Subcutaneous abdominal adipose tissue (tissue), 5 donors: ENCODE measurements around the gene ACKR3.

Source experiments
- H3K27ac ChIP-seq: one replicate; pipeline ENCODE4 v1.7.0; 2013; ENCODE audit warnings: low read depth, mild to moderate bottlenecking, inconsistent platforms, low read length, moderate library complexity
- H3K27me3 ChIP-seq, 5 donors: one replicate each; pipeline ENCODE4 v1.7.0; 2013; ENCODE audit warnings: low read length in 5 of 5, inconsistent platforms in 1 of 5; ENCODE audit not compliant: control insufficient read depth in 5 of 5, insufficient read depth in 4 of 5
- H3K36me3 ChIP-seq, 5 donors: one replicate each; pipeline ENCODE4 v1.7.0; 2013; ENCODE audit warnings: low read length in 5 of 5; ENCODE audit not compliant: control insufficient read depth in 5 of 5, insufficient read depth in 5 of 5
- H3K4me1 ChIP-seq, 5 donors: one replicate each; pipeline ENCODE4 v1.7.0; 2013; ENCODE audit warnings: low read length in 5 of 5, mild to moderate bottlenecking in 3 of 5, moderate library complexity in 1 of 5; ENCODE audit not compliant: control insufficient read depth in 5 of 5, insufficient read depth in 5 of 5
- H3K4me3 ChIP-seq, 5 donors: one replicate each; pipeline ENCODE4 v1.7.0; 2013; ENCODE audit warnings: low read length in 5 of 5, low read depth in 1 of 5
- H3K9ac ChIP-seq, 5 donors: one replicate each; pipeline ENCODE4 v1.7.0; 2013; ENCODE audit warnings: low read length in 5 of 5, mild to moderate bottlenecking in 4 of 5, moderate library complexity in 3 of 5
- H3K9me3 ChIP-seq, 5 donors: one replicate each; pipeline ENCODE4 v1.7.0; 2013; ENCODE audit warnings: low read length in 5 of 5; ENCODE audit not compliant: control insufficient read depth in 5 of 5
- donor health status: healthy.
- donor health status: healthy.
- donor health status: healthy.
- donor health status: healthy.
- donor health status: healthy.

ACKR3 gene

DNA sequence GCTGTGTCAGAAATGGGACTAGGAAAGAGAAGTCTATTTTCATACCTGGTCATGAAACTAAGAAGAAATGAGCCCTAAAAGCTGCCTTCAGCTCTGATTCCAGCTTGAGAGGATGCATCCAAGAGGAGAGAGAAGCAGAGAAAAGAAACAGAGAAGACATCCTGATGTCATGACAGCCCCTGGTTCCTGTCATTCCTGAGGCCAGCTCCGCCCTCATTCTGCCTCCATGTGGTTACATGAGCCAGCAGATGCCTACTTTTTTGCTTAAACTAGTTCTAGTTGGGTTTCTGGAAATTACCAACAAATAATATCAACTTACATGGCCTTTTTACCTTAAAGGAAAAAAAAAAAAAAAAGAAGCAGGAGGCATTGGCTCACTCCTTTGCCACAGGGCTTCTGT is 14.1 kb upstream of the ACKR3 start:
- no peaks in the 10 kb centered on the region for H3K36me3 ChIP-seq
- H3K4me1 ChIP-seq = no peaks in the 10 kb centered on the region
- H3K9ac ChIP-seq = no peak overlapping the region

DNA sequence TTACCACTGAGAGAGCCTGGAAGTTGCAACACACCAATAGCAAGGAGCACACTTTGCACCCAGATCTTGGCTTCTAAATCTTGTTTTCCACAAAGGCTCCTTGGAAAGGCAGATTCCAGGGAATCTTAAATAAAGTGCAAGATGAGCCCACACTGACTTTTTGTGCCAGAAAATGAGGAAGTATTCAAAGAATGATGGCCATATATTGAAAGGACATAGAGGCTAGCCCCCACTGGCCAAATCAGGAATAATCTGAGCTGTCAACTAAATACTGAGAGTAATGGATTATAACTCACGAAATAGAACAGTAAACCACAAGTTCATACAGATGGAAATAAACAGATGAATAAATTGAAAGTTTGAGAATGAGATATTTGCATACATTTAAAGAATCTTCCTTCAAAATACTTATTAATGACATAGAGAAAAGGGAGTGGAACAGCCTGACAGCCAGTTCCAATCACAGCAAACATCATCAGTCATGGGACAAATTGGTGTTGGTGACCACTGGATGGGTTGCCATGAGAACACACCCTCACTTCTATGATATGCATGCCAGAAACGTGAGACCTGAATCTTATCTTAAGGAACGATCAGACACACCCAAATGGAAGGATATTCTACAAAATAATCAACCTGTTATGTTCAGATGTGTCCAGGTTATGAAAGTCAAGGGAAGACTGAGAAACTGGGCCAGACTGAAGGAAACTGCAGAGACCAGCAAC is 12.2 kb upstream of the ACKR3 start:
- Histone ChIP-seq H3K36me3 (no peaks in the 10 kb centered on the region), H3K9ac (no peak overlapping the region), H3K27ac (no peak overlapping the region), H3K27me3 (peaks cover 0 to 3% (median 0%) of the 10 kb centered on the region in 5 donors), H3K9me3 (peaks cover 0 to 10% (median 7%) of the 10 kb centered on the region in 5 donors), H3K4me1 (no peaks in the 10 kb centered on the region), H3K4me3 (no peak overlapping the region)

More for the DNA sequence above, 14.1 kb upstream of the ACKR3 start:
- H3K4me3 ChIP-seq = no peak overlapping the region
- H3K9me3 ChIP-seq = peaks cover 0 to 10% (median 7%) of the 10 kb centered on the region in 5 donors
- no peak overlapping the region for H3K27ac ChIP-seq
- peaks cover 0 to 3% (median 0%) of the 10 kb centered on the region in 5 donors for H3K27me3 ChIP-seq

DNA sequence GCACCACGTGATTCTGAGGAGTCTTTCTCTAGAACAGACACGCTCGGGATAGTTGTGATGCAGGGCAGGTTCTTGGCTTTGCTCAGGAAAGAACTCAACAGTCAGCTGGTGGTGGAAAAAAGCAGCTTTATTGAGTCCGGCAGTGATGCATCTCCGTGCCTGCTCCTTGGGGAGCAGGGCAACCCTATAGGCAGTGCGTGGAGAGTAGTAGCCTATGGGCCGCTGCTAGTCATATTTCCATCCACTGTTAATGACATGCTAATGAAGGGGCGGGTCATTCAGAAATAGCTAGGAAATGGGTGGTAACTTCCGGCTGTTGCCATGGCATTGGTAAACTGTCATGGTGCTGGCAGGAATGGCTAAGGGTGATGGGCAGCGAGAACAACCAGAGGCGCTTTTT is 11.6 kb upstream of the ACKR3 start:
- Histone ChIP-seq H3K4me3 (no peak overlapping the region), H3K27me3 (peaks cover 0 to 3% (median 0%) of the 10 kb centered on the region in 5 donors), H3K4me1 (no peaks in the 10 kb centered on the region), H3K9ac (no peak overlapping the region), H3K27ac (no peak overlapping the region), H3K9me3 (peaks cover 0 to 10% (median 7%) of the 10 kb centered on the region in 5 donors), H3K36me3 (no peaks in the 10 kb centered on the region)

DNA sequence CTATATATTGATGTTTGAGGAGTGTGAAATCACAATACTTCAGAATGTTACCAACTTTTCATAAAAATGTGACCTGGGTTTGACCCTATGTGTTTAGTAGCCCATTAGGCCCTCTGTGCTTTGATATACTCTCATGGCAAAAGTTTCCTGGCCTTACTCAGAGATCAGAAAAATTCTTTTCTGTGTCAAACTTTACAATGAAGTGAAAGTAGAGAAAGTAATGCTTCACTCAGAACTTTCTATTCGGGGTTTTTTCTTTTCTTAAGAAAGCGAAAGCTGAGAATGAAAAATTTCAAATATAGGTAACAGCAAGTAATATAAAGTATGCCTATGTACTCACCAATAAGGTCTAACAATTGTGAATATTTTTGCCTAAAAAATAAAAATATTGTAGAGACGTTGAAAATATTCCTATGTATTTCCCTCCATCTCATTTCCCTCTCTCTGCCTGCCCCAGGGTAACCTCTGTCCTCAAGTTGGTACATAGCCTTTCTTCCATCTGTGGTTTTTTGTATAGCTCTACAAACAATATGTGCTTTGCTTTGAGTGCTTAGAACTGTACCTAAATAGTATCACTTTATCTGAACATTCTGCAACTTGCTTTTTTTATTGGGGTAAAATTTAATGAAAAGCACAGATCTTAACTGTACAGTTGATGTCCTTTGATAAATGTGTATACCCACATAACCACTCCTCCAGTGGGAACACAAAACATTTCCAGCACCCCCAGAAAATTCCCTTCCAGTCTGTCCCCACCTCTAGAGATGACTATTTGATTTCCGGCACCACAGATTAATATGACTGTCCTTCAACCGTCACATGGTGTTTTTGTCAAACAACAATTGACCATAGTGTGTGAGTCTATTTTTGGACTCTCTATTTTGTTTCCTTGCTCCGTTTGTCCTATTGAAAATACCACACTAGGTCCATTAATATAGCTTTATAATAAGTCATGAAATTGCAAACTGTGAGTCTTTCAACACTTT is 10.3 kb upstream of the ACKR3 start:
- Histone ChIP-seq H3K27me3 (peaks cover 0 to 3% (median 0%) of the 10 kb centered on the region in 5 donors), H3K36me3 (no peaks in the 10 kb centered on the region), H3K9me3 (peaks cover 0 to 9% (median 7%) of the 10 kb centered on the region in 5 donors), H3K4me3 (no peak overlapping the region), H3K4me1 (peaks cover 0 to 4% (median 0%) of the 10 kb centered on the region in 5 donors), H3K9ac (no peak overlapping the region), H3K27ac (no peak overlapping the region)

DNA sequence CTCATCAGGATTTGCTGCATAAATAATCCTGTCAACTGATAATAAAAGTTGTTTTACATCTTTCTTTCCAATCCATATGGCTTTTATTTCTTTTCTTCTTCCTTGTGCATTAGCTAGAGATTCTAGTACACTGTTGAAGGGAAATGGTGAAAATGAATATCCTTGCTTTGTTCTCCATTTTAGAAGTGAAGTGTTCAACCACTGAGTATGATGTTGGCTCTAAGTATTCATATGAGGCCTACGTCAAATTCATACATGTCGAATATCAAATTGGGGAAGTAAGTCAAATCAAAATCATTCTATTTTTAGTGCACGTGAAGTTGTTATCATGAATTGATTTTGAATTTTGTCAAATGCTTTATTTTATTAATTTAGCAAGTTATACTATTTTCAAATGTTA is 7.8 kb upstream of the ACKR3 start:
- Histone ChIP-seq H3K4me1 (peaks cover 0 to 6% (median 4%) of the 10 kb centered on the region in 5 donors), H3K9me3 (no peaks in the 10 kb centered on the region), H3K27me3 (no peaks in the 10 kb centered on the region), H3K4me3 (no peak overlapping the region), H3K9ac (no peak overlapping the region), H3K27ac (no peak overlapping the region), H3K36me3 (no peaks in the 10 kb centered on the region)

DNA sequence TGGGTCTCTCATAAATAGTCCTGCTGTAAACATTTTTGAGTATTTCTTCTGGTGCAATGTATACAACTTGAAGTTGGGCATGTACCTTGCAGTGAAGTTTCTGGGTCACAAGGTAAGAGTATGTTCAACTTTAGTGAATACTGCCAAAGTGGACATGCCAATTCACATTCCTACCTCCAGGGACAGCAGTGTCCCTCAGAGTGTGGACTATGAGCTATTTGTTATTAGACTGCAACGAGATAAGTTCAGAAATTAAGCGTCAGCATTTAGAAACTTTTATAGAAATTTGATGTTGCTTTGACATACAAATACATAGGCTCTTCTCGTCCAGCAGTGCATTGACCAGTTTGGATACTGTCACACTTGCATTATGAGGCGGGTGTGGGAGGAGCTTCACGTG is 7.2 kb upstream of the ACKR3 start:
- no peaks in the 10 kb centered on the region for H3K9me3 ChIP-seq

DNA sequence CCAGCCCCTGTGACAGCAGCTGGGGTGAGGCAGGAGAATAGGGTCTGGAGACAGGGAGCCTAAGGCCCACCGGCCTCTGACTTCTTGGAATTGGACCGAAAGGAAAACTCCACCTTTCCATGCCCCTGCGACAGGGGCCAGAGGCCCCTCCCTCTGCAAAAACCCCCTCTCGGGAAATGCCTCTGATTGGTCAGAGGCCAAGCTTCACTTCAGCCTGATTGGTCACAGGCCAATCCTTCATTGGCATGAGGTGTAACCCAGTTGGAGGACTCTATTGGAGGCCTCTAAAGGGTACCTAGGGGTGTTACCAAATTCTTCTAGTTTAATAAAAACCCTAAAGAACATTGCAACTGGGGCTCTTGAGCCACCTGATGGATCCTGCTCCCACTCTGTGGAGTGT is 5.7 kb upstream of the ACKR3 start:
- no peaks in the 10 kb centered on the region for H3K36me3 ChIP-seq
- no peaks in the 10 kb centered on the region for H3K9me3 ChIP-seq
- no peak overlapping the region for H3K4me3 ChIP-seq
- no peaks in the 10 kb centered on the region for H3K27me3 ChIP-seq
- peaks cover 0 to 25% (median 16%) of the 10 kb centered on the region in 5 donors for H3K4me1 ChIP-seq
- H3K27ac ChIP-seq = no peak overlapping the region
- no peak overlapping the region for H3K9ac ChIP-seq

More for the DNA sequence above, 7.2 kb upstream of the ACKR3 start:
- Histone ChIP-seq H3K9ac (no peak overlapping the region), H3K4me1 (peaks cover 0 to 12% (median 8%) of the 10 kb centered on the region in 5 donors), H3K4me3 (no peak overlapping the region), H3K36me3 (no peaks in the 10 kb centered on the region), H3K27ac (no peak overlapping the region), H3K27me3 (no peaks in the 10 kb centered on the region)

DNA sequence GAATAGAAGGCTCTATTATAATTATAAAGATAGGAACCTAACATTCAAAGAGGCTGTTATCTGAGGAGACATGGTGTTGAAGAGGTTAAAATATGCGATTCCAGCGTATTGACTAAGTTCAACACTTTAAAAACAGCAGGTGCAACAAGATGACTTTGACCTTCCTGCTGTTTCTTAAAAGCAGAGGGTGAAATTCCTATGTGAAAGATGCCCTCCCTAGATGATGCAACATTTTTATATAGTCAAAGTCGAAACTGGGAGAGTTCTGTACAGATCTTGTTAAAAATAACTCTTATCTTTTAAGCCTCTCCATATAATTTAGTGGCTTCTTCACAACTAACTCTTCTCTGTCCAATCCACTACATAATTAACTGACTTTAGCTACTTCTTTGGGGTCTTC is 4.4 kb upstream of the ACKR3 start:
- Histone ChIP-seq H3K9ac (no peak overlapping the region), H3K4me3 (no peak overlapping the region), H3K36me3 (no peaks in the 10 kb centered on the region), H3K4me1 (peaks cover 0 to 37% (median 26%) of the 10 kb centered on the region in 5 donors), H3K9me3 (no peaks in the 10 kb centered on the region), H3K27ac (no peak overlapping the region), H3K27me3 (no peaks in the 10 kb centered on the region)

DNA sequence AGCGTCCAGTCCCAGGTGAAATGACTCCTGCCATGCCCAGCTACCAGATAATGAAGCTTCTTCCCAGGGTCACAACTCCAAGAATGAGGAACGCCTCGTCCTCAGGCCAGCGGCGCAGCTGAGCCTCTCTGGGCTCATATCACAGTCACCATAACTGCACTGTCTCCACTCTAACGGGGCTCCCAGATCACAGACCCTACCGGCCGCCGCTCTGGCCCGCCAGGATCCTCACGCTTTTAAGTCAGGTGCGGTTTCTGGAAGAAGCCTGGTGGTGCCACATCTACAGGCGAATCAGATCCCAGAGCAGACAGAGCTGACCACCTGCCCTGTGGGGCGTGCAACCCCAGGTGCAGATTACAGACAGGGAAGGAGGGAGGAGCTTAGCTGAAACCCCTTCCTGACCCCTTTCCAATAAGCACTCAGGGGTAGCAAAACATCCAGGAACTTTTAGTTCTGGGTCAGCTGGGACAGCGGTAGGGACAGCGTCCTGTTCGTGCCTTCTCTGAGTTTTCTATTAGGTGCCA is 3.7 kb upstream of the ACKR3 start:
- no peak overlapping the region for H3K9ac ChIP-seq
- H3K27me3 ChIP-seq = no peaks in the 10 kb centered on the region
- H3K36me3 ChIP-seq = no peaks in the 10 kb centered on the region
- peaks cover 0 to 42% (median 29%) of the 10 kb centered on the region in 5 donors for H3K4me1 ChIP-seq
- H3K9me3 ChIP-seq = no peaks in the 10 kb centered on the region
- no peak overlapping the region for H3K27ac ChIP-seq
- H3K4me3 ChIP-seq = no peak overlapping the region
